Left cardiac atrium (tissue), 4 donors: Measurements from ENCODE around the gene STOML1. TPM values are rescaled to one million over a fixed set of nuclear protein-coding genes. Genes with fewer than 3 reads are reported as not detected.

Experiments used
- ATAC-seq, 2 donors: fragments of 200-7000 bp; cut with Tn5 transposase; one replicate each; pipeline ENCODE4 v1.9.1; 2020; ENCODE audit warnings: mild to moderate bottlenecking in 2 of 2, moderate library complexity in 2 of 2
- DNase-seq: peaks from one replicate; pipeline ENCODE4 v3.0.0-alpha.2; 2020
- intact Hi-C, 2 donors: fragments of 100-400 bp; cut with DNase I; formaldehyde crosslinking; loops; one replicate each; pipeline versions ENCODE4 v1.14.1 to v1.15.1; 2022 to 2023
- total RNA-seq, 2 donors: library from RNA; stranded (reverse); fragmentation: NEBNext Ultra II Directional; extraction: Animal tissue kit (Norgen Biotek cat#: 25700); gene quantifications; one replicate each; pipeline ENCODE4 v1.2.1, GENCODE V29; 2021
- donor health status: DM: no; HTN: yes; CAD: no.
- donor health status: DM: no; HTN: yes; CAD: no; lungs with severe emphysema.
- donor health status: DM: yes; HTN: yes; CAD: no.
- donor health status: Dilated cardiomyopathy.

Gene STOML1
- total RNA-seq, 2 donors from 2014 or later = 20.3 to 21.1 TPM

DNA sequence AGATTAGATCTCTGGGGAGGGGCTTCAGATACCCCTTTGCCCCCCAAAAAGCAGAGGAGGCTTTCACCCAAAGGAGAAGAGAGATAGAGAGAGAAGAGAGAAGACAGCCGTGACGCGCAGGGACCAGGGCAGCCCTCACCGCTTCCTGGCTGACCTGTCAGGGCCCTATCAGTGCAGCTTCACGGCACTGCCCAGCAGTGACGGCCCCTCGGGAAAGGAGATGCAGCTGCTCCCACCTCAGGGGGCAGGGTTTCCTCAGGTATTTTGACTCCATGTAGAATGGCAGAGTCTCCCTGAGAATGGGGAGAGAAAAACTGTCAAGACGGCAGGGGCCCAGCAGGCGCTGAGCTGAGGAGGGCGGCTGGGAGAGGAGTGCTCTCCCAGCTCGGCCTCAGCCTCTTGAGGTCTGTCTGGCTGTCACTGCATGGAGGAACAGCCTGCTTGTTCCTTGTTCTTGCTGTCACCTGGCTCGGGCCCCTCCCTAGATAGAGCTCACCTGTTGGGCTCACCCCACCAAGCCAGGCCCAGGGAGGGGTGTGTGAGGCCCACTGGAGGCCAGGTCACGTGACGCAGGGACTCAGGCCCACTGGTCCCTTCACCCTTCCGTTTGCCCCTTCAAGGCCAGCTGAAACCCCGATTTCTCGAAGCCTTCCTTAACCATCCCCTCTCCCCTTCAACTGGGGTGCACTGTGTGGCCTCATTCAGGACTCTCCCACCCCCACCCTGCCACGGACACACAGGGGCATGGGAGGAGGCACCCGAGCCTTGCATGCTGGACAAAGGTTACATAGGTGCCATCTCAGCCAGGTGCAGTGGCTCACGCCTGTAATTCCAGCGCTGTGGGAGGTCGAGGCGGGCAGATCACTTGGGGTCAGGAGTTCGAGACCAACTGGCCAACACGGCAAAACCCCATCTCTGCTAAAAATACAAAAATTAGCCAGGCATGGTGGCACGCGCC lies 37.6 kb downstream of the STOML1 start:
- ATAC-seq (no peak), DNase-seq (no peak)
- intact Hi-C loops = no loop called here

GRCh38 chr15:73952913-73953750 lies 39.0 kb downstream of the STOML1 start:
- ATAC-seq = no peak
- DNase-seq = no peak

DNA sequence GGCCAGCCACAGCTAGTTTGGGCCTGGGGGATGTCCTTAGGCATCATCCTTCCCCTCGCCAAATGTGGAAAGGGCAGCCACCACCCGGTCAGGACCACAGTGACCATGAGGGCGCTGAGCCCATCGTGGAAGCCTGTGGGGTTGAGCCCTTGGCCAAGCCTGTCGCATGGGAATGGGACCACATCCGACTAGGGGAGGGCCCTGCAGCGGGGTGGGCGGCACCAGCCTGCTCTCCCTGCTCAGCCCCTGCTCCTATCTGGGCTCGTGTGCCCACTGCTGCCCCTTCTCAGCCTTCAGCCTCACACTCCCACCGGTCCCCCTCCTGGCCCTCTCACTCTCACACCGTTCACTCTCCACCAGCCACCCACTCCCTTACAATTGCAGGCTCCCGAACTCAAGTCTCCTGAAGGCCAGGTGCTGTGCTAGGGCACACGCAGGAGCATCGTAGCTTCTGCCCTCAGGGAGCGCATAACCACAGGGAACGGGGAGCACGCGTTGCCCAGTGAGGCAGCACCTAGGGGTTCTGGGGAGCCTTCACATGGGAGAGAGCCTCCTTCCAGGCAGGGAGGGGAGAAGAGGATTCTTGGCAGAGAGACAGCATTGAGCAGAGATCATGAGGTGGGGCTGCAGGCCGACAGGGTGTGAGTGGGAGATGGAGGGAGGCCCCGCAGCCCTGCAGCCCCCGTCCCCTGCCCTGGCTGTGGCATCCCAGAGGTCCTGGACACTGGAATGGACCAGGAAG lies 39.8 kb downstream of the STOML1 start:
- ATAC-seq (no peak), DNase-seq (no peak)
- intact Hi-C loops = no loop called here

More at GRCh38 chr15:73952913-73953750, 39.0 kb downstream of the STOML1 start:
- intact Hi-C loops = no loop called here

- no peak for DNase-seq
- intact Hi-C loops = no loop called here
- peak; percentile 0 to 33 for ATAC-seq
Observed at GRCh38 chr15:73951601-73952000, 40.5 kb downstream of the STOML1 start.

GRCh38 chr15:73950831-73951561 lies 41.1 kb downstream of the STOML1 start:
- DNase-seq = peak; percentile 94
- intact Hi-C loops = no loop called here
- ATAC-seq = peak; percentile 91 to 95

DNA sequence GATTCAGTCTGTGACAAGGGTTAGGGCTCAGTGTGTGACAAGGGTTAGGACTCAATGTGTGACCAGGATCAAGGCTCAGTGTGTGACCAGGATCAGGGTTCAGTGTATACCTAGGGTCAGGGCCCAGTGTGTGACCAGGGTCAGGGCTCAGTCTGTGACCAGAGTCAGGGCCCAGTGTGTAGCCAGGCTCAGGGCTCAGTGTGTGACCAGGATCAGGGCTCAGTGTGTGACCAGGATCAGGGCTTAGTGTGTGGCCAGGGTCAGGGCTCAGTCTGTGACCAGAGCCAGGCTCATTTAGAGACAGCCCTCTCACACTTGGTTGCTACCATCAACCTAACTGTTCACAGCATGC lies 41.6 kb downstream of the STOML1 start:
- intact Hi-C loops = no loop called here
- no peak for ATAC-seq
- no peak for DNase-seq

GRCh38 chr15:73949496-73949895 lies 42.6 kb downstream of the STOML1 start:
- no peak for ATAC-seq
- DNase-seq = no peak
- intact Hi-C loops = no loop called here

DNA sequence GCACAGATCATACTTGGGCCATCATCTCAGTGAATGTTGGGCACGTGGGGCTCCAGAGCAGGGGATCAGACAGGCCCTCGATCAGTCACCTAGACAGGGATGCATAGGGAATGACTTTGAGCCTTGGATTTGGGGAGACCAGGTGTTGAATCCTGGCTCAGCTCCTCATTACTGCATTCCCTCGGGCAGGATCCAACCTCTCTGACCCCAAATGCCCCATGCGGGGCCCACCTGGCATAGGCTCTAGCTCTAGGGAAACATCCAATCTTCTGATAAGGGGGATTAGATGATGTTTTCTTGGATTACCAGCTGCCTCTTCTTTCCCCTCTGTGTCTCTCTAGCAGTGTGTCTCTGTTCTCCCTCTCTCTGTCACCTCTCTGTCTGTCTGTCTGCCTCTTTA lies 43.1 kb downstream of the STOML1 start:
- intact Hi-C loops = no loop called here
- DNase-seq = no peak
- no peak for ATAC-seq

GRCh38 chr15:73948396-73948795 lies 43.7 kb downstream of the STOML1 start:
- ATAC-seq (no peak), DNase-seq (no peak)
- intact Hi-C loops = no loop called here

DNA sequence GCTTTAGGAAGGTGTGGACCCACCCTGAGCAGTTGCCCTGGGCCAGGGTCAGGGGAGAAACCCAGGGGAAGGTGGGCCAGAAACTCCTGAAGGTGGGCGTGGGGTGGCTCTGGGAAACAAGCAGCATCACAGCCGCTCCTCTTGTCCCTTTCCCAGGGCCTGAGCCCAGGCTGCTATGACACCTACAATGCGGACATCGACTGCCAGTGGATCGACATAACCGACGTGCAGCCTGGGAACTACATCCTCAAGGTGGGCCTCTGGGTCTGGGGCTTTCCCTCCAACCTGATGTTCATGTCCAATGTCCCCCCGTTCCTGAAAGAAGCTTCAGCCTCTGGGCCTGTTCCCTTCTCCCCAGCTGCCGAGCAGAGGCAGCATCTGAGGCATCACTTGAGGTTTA lies 44.4 kb downstream of the STOML1 start:
- ATAC-seq = no peak
- no peak for DNase-seq
- intact Hi-C loops = no loop called here

- intact Hi-C loops = no loop called here
- DNase-seq (no peak), ATAC-seq (no peak)
Observed at GRCh38 chr15:73946795-73947370, 45.2 kb downstream of the STOML1 start.

- ATAC-seq = no peak
- DNase-seq = no peak
- intact Hi-C loops = no loop called here
Observed at GRCh38 chr15:73946046-73946721, 45.9 kb downstream of the STOML1 start.

DNA sequence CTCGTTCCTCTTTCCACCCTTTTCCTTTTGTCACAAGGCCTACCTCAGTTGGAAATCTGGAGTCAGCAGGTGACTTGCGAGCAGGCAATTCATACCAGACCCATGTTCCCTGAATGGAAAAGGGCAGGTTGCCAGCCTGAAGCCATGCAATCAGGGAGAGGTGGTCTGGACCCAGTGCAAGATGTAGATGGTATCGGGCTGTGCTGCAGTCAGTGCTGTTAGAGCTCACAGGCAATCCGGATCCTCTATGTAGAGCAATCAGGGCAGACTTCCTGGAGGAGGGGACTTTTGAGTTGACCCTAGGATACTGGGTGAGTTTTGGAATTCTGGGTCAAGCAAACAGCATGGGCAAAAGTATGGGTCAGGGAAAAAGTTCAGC lies 47.0 kb downstream of the STOML1 start:
- ATAC-seq (no peak), DNase-seq (no peak)
- intact Hi-C loops = no loop called here

- no peak for DNase-seq
- peak; percentile 39 to 72 for ATAC-seq
Observed at GRCh38 chr15:73944161-73945129, 47.6 kb downstream of the STOML1 start.

GRCh38 chr15:73942751-73943270 lies 49.3 kb downstream of the STOML1 start:
- intact Hi-C loops = no loop called here
- no peak for ATAC-seq
- no peak for DNase-seq

More at GRCh38 chr15:73944161-73945129, 47.6 kb downstream of the STOML1 start:
- intact Hi-C loops = no loop called here

DNA sequence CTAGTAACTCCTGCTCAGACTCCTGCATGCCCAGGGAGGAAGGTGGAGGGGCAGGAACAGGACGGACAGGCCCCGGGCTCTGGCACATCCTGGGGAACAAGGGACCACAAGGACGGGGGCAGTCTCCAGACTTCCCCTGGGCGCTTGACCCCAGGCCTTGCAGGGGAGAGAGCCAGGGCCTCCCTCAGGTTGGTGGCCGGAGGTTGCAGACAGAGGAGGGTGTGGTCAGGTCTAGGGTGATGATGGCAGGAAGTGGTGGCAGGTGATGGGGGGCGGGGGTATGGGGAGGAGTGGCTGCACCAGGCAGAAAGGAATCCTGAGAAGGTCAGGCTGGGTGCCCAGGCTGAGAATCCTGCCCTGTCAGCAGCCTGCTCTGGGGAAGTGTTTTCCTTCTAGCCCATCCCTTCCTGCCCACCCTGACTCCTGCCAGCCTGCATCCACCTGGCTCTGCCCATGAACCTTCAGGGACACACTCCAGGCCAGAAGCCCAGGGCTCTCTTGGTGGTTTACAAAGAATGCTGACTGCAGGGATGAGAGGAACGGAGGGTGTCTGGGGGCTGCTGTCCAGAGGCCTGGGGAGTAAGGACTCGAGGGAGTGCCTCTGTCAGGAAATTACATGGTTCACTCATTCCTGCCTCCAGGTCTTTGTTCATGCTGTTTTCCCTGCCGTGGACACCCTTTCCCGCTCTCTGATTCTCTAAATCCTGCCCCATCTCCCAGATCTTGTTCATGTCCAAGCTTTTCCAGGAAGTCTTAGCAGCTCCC lies 50.0 kb downstream of the STOML1 start:
- no peak for DNase-seq
- no peak for ATAC-seq
- intact Hi-C loops = no loop called here
